HepG2 (cell line): ENCODE measurements around the gene FUT3. TPM values are rescaled to one million over a fixed set of nuclear protein-coding genes. Genes with fewer than 3 reads are reported as not detected.

Experiments
- ELF4 ChIP-seq: sonication (generic); formaldehyde crosslinking; IDR thresholded peaks from 2 replicates; pipeline ENCODE4 v1.5.0; 2020; ENCODE audit warnings: missing genetic modification reagents, mild to moderate bottlenecking, moderate library complexity, borderline replicate concordance
- POLR2A ChIP-seq, 2 experiments: IDR thresholded peaks; 2 replicates each; pipeline ENCODE4 v1.6.1; 2011; ENCODE audit warnings: low read depth in 2 of 2, low read length in 2 of 2, mild to moderate bottlenecking in 1 of 2, moderate library complexity in 1 of 2; ENCODE audit not compliant: insufficient read depth in 1 of 2
- RFX3 ChIP-seq: IDR thresholded peaks from 2 replicates; pipeline ENCODE4 v1.6.1; 2016; ENCODE audit warnings: missing biosample characterization, missing genetic modification reagents
- SOX6 ChIP-seq, 2 experiments: fragments of 450-650 bp in 1 of 2; sonication (generic) in 1 of 2; formaldehyde crosslinking in 1 of 2; IDR thresholded peaks; 2 replicates each; pipeline versions ENCODE4 v1.4.0 to v1.6.1; 2017 to 2020; ENCODE audit warnings: antibody characterized with exemption in 1 of 2, mild to moderate bottlenecking in 1 of 2, missing genetic modification reagents in 1 of 2
- SRSF4 ChIP-seq: fragments of 200-400 bp; formaldehyde crosslinking; IDR thresholded peaks from one replicate; pipeline ENCODE4 v1.6.1; 2018; ENCODE audit warnings: mild to moderate bottlenecking, low read depth, low read length, moderate library complexity; ENCODE audit not compliant: poor library complexity, severe bottlenecking
- ZNF101 ChIP-seq: sonication (generic); formaldehyde crosslinking; IDR thresholded peaks from 2 replicates; pipeline ENCODE4 v1.4.0; 2020; ENCODE audit warnings: mild to moderate bottlenecking, low read depth, missing genetic modification reagents, borderline replicate concordance
- ZNF550 ChIP-seq: sonication (generic); formaldehyde crosslinking; IDR thresholded peaks from 2 replicates; pipeline ENCODE4 v1.4.0; 2020; ENCODE audit warnings: mild to moderate bottlenecking, missing genetic modification reagents, borderline replicate concordance
- ZNF616 ChIP-seq: sonication (generic); formaldehyde crosslinking; IDR thresholded peaks from 2 replicates; pipeline ENCODE4 v1.5.0; 2020; ENCODE audit warnings: low read depth, mild to moderate bottlenecking, missing genetic modification reagents
- ZSCAN30 ChIP-seq: sonication (generic); formaldehyde crosslinking; IDR thresholded peaks from 2 replicates; pipeline ENCODE4 v1.5.0; 2020; ENCODE audit warnings: mild to moderate bottlenecking, missing genetic modification reagents
- polyA plus RNA-seq, 8 experiments: library from polyadenylated mRNA; depleted of rRNA in 3 of 8; stranded (reverse) in 7 of 8; unstranded in 1 of 8; fragments of >200 nt; fragmentation: Illumina TruSeq in 4 of 8; extraction: Trizol in 4 of 8; gene quantifications; 2 replicates each; pipeline versions ENCODE4 v1.2.1 to v1.2.3, GENCODE V29; 2011 to 2016; ENCODE audit warnings: low read depth in 4 of 8, missing spikeins in 1 of 8, mixed read lengths in 1 of 8; ENCODE audit not compliant: insufficient read depth in 1 of 8
- total RNA-seq, 5 experiments: library from RNA; depleted of rRNA; stranded (reverse); fragments of >200 nt; fragmentation: Illumina TruSeq; extraction: Trizol; gene quantifications; 2 replicates each; pipeline ENCODE4 v1.2.3, GENCODE V29; 2016; ENCODE audit warnings: low read depth in 1 of 5
- TF ChIP-seq, protein P1 (sequence below): IDR thresholded peaks from 2 replicates; pipeline ENCODE4 v1.6.1; 2012; ENCODE audit warnings: low read length, improper control_type of control experiment
- TF ChIP-seq, protein P2 (sequence below), 2 experiments: fragments of 450-650 bp in 1 of 2; sonication (generic) in 1 of 2; formaldehyde crosslinking in 1 of 2; IDR thresholded peaks; 2 replicates each; pipeline versions ENCODE4 v1.6.1 to v1.8.0; 2016 to 2022; ENCODE audit warnings: antibody characterized with exemption in 1 of 2, mild to moderate bottlenecking in 1 of 2, missing genetic modification reagents in 1 of 2

The FUT3 gene
- total and polyA plus RNA-seq, 2 of the 13 experiments (the other 11 are each of a cell fraction or from before 2014, with no cell fraction given), result 0.53 to 1.1 TPM

DNA sequence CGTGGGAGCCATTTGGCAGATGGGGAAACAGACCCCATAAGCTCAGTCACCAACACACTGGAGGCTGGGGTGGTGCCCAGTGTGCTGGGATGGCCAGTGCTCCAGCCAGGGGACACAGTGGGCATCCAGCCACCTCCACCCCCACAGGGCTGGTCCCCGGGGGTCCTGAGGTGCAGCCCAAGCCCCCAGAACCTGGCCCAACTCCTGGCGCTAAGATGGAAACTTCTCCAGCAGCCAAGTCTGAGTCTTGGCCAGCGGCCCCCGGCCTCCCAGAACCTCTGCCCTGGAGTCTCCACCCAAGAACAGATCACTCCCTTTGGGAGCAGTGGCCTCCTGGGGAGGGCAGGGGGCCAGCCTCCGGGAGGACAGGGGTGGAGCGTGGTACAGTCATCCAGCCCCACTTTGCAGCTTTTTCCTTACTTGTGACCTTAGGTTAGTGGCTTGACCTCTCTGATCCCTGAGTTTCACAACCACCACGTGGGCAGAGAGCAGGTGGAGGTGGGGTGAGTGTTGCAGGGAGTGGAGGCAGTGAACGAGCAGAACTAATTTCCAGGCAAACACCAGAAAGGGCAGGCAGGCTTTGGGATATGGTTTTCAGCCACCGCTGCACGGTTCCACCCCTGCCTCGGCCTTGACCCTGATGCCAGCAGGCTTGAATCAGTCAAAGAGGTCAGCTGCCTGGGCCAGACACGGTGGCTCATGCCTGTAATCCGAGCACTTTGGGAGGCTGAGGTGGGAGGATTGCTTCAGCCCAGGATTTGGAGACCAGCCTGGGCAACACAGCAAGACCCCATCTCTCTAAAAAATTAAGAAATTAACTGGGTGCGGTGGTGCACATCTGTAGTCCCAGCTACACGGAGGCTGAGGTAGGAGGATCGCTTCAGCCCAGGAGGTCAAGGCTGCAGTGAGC lies 50.6 kb downstream of the FUT3 start (continued):
- TF ChIP-seq, protein P1, sequence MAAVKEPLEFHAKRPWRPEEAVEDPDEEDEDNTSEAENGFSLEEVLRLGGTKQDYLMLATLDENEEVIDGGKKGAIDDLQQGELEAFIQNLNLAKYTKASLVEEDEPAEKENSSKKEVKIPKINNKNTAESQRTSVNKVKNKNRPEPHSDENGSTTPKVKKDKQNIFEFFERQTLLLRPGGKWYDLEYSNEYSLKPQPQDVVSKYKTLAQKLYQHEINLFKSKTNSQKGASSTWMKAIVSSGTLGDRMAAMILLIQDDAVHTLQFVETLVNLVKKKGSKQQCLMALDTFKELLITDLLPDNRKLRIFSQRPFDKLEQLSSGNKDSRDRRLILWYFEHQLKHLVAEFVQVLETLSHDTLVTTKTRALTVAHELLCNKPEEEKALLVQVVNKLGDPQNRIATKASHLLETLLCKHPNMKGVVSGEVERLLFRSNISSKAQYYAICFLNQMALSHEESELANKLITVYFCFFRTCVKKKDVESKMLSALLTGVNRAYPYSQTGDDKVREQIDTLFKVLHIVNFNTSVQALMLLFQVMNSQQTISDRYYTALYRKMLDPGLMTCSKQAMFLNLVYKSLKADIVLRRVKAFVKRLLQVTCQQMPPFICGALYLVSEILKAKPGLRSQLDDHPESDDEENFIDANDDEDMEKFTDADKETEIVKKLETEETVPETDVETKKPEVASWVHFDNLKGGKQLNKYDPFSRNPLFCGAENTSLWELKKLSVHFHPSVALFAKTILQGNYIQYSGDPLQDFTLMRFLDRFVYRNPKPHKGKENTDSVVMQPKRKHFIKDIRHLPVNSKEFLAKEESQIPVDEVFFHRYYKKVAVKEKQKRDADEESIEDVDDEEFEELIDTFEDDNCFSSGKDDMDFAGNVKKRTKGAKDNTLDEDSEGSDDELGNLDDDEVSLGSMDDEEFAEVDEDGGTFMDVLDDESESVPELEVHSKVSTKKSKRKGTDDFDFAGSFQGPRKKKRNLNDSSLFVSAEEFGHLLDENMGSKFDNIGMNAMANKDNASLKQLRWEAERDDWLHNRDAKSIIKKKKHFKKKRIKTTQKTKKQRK, result no peak
- TF ChIP-seq ZNF101 (no peak), ZNF550 (CRISPR knock-in tag) (no peak), ELF4 (CRISPR knock-in tag) (no peak), SOX6 (IDR thresholded peaks at IDR 0.05) (no peak), SOX6 (CRISPR knock-in tag; IDR thresholded peaks at IDR 0.05) (peak; percentile 30; the same call in 1 of the 2 replicates), RFX3 (CRISPR knock-in tag) (no peak), SRSF4 (no peak), ZSCAN30 (CRISPR knock-in tag) (no peak), ZNF616 (CRISPR knock-in tag) (no peak), POLR2A (IDR thresholded peaks at IDR 0.05; ENCODE audit: insufficient read depth in 1 of 2, low read depth in 2 of 2, low read length in 2 of 2) (no peak)
- TF ChIP-seq, protein P2, sequence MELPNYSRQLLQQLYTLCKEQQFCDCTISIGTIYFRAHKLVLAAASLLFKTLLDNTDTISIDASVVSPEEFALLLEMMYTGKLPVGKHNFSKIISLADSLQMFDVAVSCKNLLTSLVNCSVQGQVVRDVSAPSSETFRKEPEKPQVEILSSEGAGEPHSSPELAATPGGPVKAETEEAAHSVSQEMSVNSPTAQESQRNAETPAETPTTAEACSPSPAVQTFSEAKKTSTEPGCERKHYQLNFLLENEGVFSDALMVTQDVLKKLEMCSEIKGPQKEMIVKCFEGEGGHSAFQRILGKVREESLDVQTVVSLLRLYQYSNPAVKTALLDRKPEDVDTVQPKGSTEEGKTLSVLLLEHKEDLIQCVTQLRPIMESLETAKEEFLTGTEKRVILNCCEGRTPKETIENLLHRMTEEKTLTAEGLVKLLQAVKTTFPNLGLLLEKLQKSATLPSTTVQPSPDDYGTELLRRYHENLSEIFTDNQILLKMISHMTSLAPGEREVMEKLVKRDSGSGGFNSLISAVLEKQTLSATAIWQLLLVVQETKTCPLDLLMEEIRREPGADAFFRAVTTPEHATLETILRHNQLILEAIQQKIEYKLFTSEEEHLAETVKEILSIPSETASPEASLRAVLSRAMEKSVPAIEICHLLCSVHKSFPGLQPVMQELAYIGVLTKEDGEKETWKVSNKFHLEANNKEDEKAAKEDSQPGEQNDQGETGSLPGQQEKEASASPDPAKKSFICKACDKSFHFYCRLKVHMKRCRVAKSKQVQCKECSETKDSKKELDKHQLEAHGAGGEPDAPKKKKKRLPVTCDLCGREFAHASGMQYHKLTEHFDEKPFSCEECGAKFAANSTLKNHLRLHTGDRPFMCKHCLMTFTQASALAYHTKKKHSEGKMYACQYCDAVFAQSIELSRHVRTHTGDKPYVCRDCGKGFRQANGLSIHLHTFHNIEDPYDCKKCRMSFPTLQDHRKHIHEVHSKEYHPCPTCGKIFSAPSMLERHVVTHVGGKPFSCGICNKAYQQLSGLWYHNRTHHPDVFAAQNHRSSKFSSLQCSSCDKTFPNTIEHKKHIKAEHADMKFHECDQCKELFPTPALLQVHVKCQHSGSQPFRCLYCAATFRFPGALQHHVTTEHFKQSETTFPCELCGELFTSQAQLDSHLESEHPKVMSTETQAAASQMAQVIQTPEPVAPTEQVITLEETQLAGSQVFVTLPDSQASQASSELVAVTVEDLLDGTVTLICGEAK (IDR thresholded peaks at IDR 0.05), result no peak
- TF ChIP-seq, protein P2 (CRISPR knock-in tag; IDR thresholded peaks at IDR 0.05), result no peak
